HepG2 (cell line): ENCODE measurements around the gene DGCR8. TPM values are rescaled to one million over a fixed set of nuclear protein-coding genes. Genes with fewer than 3 reads are reported as not detected.

ENCODE experiments used
- ATAC-seq: fragments of 200-7000 bp; cut with Tn5 transposase; 3 replicates; pipeline ENCODE4 v1.9.1; 2020; ENCODE audit warnings: mild to moderate bottlenecking, moderate library complexity
- BruUV-seq: library from RNA; stranded (reverse); fragments of 400-500 nt; replicated peaks from 2 replicates; lab custom pipeline; 2021; lab: Mats Ljungman, UMichigan
- CTCF ChIA-PET: fragments of 300-600 bp; formaldehyde crosslinking; extraction: SDS; loops from one replicate; lab custom pipeline; 2021; ENCODE audit warnings: low total read pairs, inconsistent platforms, low intra/inter-chr PET ratio; lab: Yijun Ruan, JAX
- POLR2A ChIA-PET: fragments of 350-600 bp; sonication (Branson Sonifier 250); formaldehyde crosslinking; loops from one replicate; lab custom pipeline; 2020; ENCODE audit warnings: antibody characterized with exemption, inconsistent platforms; lab: Yijun Ruan, JAX
- DNase-seq: peaks from one replicate; pipeline ENCODE4 v3.0.0-alpha.2; 2015; ENCODE audit warnings: low spot score
- FAIRE-seq: peaks from 3 replicates; lab custom pipeline; 2011; peaks lifted over from hg19 to GRCh38; lab: Jason Lieb, UNC
- H2AFZ ChIP-seq: one replicate; pipeline ENCODE4 v1.6.1; 2011; ENCODE audit warnings: low read length, inconsistent platforms
- H3K27ac ChIP-seq: fragments of 300-600 bp; 3 replicates; pipeline ENCODE4 v1.8.0; 2011; ENCODE audit warnings: mixed run types, mild to moderate bottlenecking, mixed read lengths, low read length, inconsistent platforms; ENCODE audit not compliant: insufficient read depth; ENCODE audit errors: extremely low read length
- H3K27me3 ChIP-seq, 2 experiments: fragments of 200-600 bp in 1 of 2; 2 replicates in 1 of 2; 3 replicates in 1 of 2; pipeline versions ENCODE4 v1.6.0 to v1.8.0; 2011; ENCODE audit warnings: low read length in 2 of 2, mild to moderate bottlenecking in 2 of 2, moderate library complexity in 2 of 2, inconsistent platforms in 1 of 2; ENCODE audit not compliant: insufficient read depth in 2 of 2, control insufficient read depth in 1 of 2
- H3K36me3 ChIP-seq, 2 experiments: fragments of 200-600 bp in 1 of 2; replicated peaks in 1 of 2; 2 replicates in 1 of 2; 3 replicates in 1 of 2; pipeline versions ENCODE4 v1.5.1 to v1.8.0; 2011; ENCODE audit warnings: low read length in 2 of 2, inconsistent platforms in 1 of 2; ENCODE audit not compliant: insufficient read depth in 2 of 2, control insufficient read depth in 1 of 2
- H3K4me1 ChIP-seq: 2 replicates; pipeline ENCODE4 v1.5.1; 2012; ENCODE audit warnings: low read length, inconsistent platforms; ENCODE audit not compliant: insufficient read depth
- H3K4me2 ChIP-seq: 2 replicates; pipeline ENCODE4 v1.6.0; 2011; ENCODE audit warnings: low read depth, low read length, inconsistent platforms
- H3K4me3 ChIP-seq, 3 experiments: fragments of 200-600 bp in 1 of 3; sonication (generic), shearing (Covaris generic) in 1 of 3; replicated peaks in 1 of 3; 2 replicates each; pipeline ENCODE4 v1.5.1; 2011 to 2016; ENCODE audit warnings: low read length in 3 of 3, inconsistent platforms in 2 of 3, low read depth in 2 of 3, mild to moderate bottlenecking in 2 of 3, control low read depth in 1 of 3, mixed read lengths in 1 of 3; ENCODE audit not compliant: insufficient read depth in 1 of 3
- H3K79me2 ChIP-seq: one replicate; pipeline ENCODE4 v1.6.1; 2011; ENCODE audit warnings: low read length, inconsistent platforms; ENCODE audit not compliant: insufficient read depth
- H3K9ac ChIP-seq: 2 replicates; pipeline ENCODE4 v1.6.0; 2011; ENCODE audit warnings: mild to moderate bottlenecking, low read depth, low read length, inconsistent platforms; ENCODE audit not compliant: insufficient read depth
- H3K9me3 ChIP-seq: 2 replicates; pipeline ENCODE4 v1.5.1; 2012; ENCODE audit warnings: mild to moderate bottlenecking, low read length
- H4K20me1 ChIP-seq: 2 replicates; pipeline ENCODE4 v1.6.0; 2011; ENCODE audit warnings: inconsistent platforms, mild to moderate bottlenecking, low read length, moderate library complexity; ENCODE audit not compliant: insufficient read depth
- CSRNP2 ChIP-seq: sonication (generic); formaldehyde crosslinking; conservative IDR thresholded peaks from 2 replicates; pipeline ENCODE4 v1.8.0; 2022; ENCODE audit warnings: low read depth, missing genetic modification reagents
- ESRRA ChIP-seq: sonication (generic); formaldehyde crosslinking; IDR thresholded peaks from 2 replicates; pipeline ENCODE4 v1.5.1; 2020; ENCODE audit warnings: mild to moderate bottlenecking, low read depth, missing genetic modification reagents
- ETV5 ChIP-seq: IDR thresholded peaks from 2 replicates; pipeline ENCODE4 v1.6.1; 2018; ENCODE audit warnings: missing biosample characterization, missing genetic modification reagents, inconsistent platforms, borderline replicate concordance
- MAF1 ChIP-seq: sonication (generic); formaldehyde crosslinking; IDR thresholded peaks from 2 replicates; pipeline ENCODE4 v1.5.0; 2020; ENCODE audit warnings: missing genetic modification reagents, borderline replicate concordance
- MXD3 ChIP-seq: IDR thresholded peaks from 2 replicates; pipeline ENCODE4 v1.6.1; 2016; ENCODE audit warnings: mild to moderate bottlenecking, missing biosample characterization, missing genetic modification reagents
- PRPF4 ChIP-seq: fragments of 200-400 bp; formaldehyde crosslinking; IDR thresholded peaks from 2 replicates; pipeline ENCODE4 v1.6.1; 2016; ENCODE audit warnings: low read length, low read depth; ENCODE audit not compliant: poor library complexity, severe bottlenecking
- SETDB1 ChIP-seq: sonication (generic); formaldehyde crosslinking; IDR thresholded peaks from 2 replicates; pipeline ENCODE4 v1.5.1; 2020; ENCODE audit warnings: missing genetic modification reagents, mild to moderate bottlenecking, borderline replicate concordance
- SIX4 ChIP-seq: sonication (generic); formaldehyde crosslinking; IDR thresholded peaks from 2 replicates; pipeline ENCODE4 v1.4.0; 2020; ENCODE audit warnings: missing genetic modification reagents
- ZBTB14 ChIP-seq: sonication (generic); formaldehyde crosslinking; IDR thresholded peaks from 2 replicates; pipeline ENCODE4 v1.4.0; 2020; ENCODE audit warnings: missing genetic modification reagents
- ZFP41 ChIP-seq: sonication (generic); formaldehyde crosslinking; IDR thresholded peaks from 2 replicates; pipeline ENCODE4 v1.4.0; 2020; ENCODE audit warnings: mild to moderate bottlenecking, missing genetic modification reagents, borderline replicate concordance
- ZNF281 ChIP-seq: sonication (generic); formaldehyde crosslinking; IDR thresholded peaks from 2 replicates; pipeline ENCODE4 v1.4.0; 2020; ENCODE audit warnings: missing genetic modification reagents, borderline replicate concordance
- ZNF460 ChIP-seq: sonication (generic); formaldehyde crosslinking; IDR thresholded peaks from 2 replicates; pipeline ENCODE4 v1.5.1; 2020; ENCODE audit warnings: missing genetic modification reagents, mild to moderate bottlenecking, borderline replicate concordance
- ZNF543 ChIP-seq: sonication (generic); formaldehyde crosslinking; IDR thresholded peaks from 2 replicates; pipeline ENCODE4 v1.4.0; 2020; ENCODE audit warnings: mild to moderate bottlenecking, missing genetic modification reagents
- ZNF850 ChIP-seq: sonication (generic); formaldehyde crosslinking; conservative IDR thresholded peaks from 2 replicates; pipeline ENCODE4 v1.9.0; 2021; ENCODE audit warnings: mild to moderate bottlenecking, missing genetic modification reagents
- ZSCAN29 ChIP-seq: sonication (generic); formaldehyde crosslinking; conservative IDR thresholded peaks from 2 replicates; pipeline ENCODE4 v1.4.0; 2020; ENCODE audit warnings: mild to moderate bottlenecking, missing genetic modification reagents
- WGBS: methylation state at CpG from one replicate; pipeline ENCODE4 v1.1.6; 2017; ENCODE audit warnings: low lambda C conversion rate; 5-methylcytosine and 5-hydroxymethylcytosine counted together
- in situ Hi-C: cut with HindIII; loops from 2 replicates; pipeline ENCODE4 v1.10.0; 2017; ENCODE audit warnings: low pct_unique_long_range_greater_than_20kb; ENCODE audit not compliant: extremely low pct_ligation_motif_present
- intact Hi-C: fragments of 100-400 bp; cut with micrococcal nuclease; formaldehyde crosslinking; loops from one replicate; pipeline ENCODE4 v1.10.0; 2022; ENCODE audit not compliant: unreplicated experiment
- polyA plus RNA-seq, 8 experiments: library from polyadenylated mRNA; depleted of rRNA in 3 of 8; stranded (reverse) in 7 of 8; unstranded in 1 of 8; fragments of >200 nt; fragmentation: Illumina TruSeq in 4 of 8; extraction: Trizol in 4 of 8; gene quantifications; 2 replicates each; pipeline versions ENCODE4 v1.2.1 to v1.2.3, GENCODE V29; 2011 to 2016; ENCODE audit warnings: low read depth in 4 of 8, missing spikeins in 1 of 8, mixed read lengths in 1 of 8; ENCODE audit not compliant: insufficient read depth in 1 of 8
- total RNA-seq, 5 experiments: library from RNA; depleted of rRNA; stranded (reverse); fragments of >200 nt; fragmentation: Illumina TruSeq; extraction: Trizol; gene quantifications; 2 replicates each; pipeline ENCODE4 v1.2.3, GENCODE V29; 2016; ENCODE audit warnings: low read depth in 1 of 5

The DGCR8 gene
- total and polyA plus RNA-seq, 2 of the 13 experiments (the other 11 are each of a cell fraction or from before 2014, with no cell fraction given): 10.2 to 23.2 TPM

GRCh38 chr22:20131859-20132685, 52.0 kb downstream of the DGCR8 start:
- intact Hi-C loops: no loop called here
- in situ Hi-C loops: no loop called here
- Histone ChIP-seq H3K27ac (no peak overlapping the region), H3K36me3 (peaks cover 0 to 9% of the 10 kb centered on the region in 2 experiments; a peak in 1 of 5 replicates), H3K4me2 (peak overlapping the region; percentile 79), H2AFZ (no peak overlapping the region), H3K4me1 (peaks cover 45% of the 10 kb centered on the region), H3K9ac (peak overlapping the region; percentile 81), H4K20me1 (peaks cover 3% of the 10 kb centered on the region; the same call in 1 of the 2 replicates), H3K9me3 (no peaks in the 10 kb centered on the region), H3K79me2 (peaks cover 17% of the 10 kb centered on the region), H3K27me3 (no peaks in the 10 kb centered on the region), H3K4me3 (peak overlapping the region; percentile 63 to 90 (median 85))
- no peak for FAIRE-seq
- DNase-seq: no peak
- BruUV-seq: no TSS peak
- CTCF ChIA-PET: no interaction called here
- POLR2A ChIA-PET: no interaction called here
- ATAC-seq: no peak
- WGBS: 0% methylated on average over 4 of the region's 72 CpGs
- no peak for TF ChIP-seq ESRRA (CRISPR knock-in tag)
- no peak for TF ChIP-seq ZNF543 (CRISPR knock-in tag)
- TF ChIP-seq MAF1 (CRISPR knock-in tag): no peak
- TF ChIP-seq MXD3 (CRISPR knock-in tag): no peak
- TF ChIP-seq ZNF460 (CRISPR knock-in tag): no peak
- no peak for TF ChIP-seq ZSCAN29 (CRISPR knock-in tag)
- no peak for TF ChIP-seq PRPF4
- TF ChIP-seq ETV5: no peak
- no peak for TF ChIP-seq SETDB1 (CRISPR knock-in tag)
- no peak for TF ChIP-seq ZBTB14 (CRISPR knock-in tag)
- TF ChIP-seq SIX4: no peak
- no peak for TF ChIP-seq ZNF850
- no peak for TF ChIP-seq ZNF281 (CRISPR knock-in tag)
- no peak for TF ChIP-seq ZFP41
- no peak for TF ChIP-seq CSRNP2 (CRISPR knock-in tag)
